HG02610 (cell line): ENCODE results near the gene NF1.
"Not testable (repeated sequence)": the region's sequence is repeated elsewhere in the genome, so short reads cannot be mapped to it uniquely, and the experiment has no call there.

Experiments
- ATAC-seq: cut with Tn5 transposase; IDR thresholded peaks from one replicate; pipeline ENCODE4 v1.9.1; 2021; ENCODE audit warnings: mild to moderate bottlenecking, moderate library complexity; ENCODE audit not compliant: unreplicated experiment

The NF1 gene

DNA sequence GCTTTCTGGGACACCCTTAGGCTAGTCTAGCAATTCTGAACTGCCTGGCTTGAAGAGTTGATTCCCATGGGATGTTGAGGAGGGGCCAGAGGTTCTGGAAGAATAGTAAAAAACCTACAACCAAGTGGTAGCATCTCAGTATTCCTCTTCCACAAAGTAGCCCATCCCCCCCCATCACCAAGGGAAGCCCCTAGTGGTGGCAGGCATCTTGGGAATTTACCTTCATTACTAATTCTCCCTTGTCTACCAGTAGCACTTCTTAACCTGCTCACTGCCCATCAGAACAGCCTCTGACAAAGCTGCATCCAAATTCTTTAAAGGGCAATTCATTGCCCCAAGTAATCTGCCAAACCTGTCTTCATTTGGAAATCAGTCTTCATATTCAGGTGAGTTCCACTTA, 283.9 kb downstream of the NF1 start:
- no peak for ATAC-seq

DNA sequence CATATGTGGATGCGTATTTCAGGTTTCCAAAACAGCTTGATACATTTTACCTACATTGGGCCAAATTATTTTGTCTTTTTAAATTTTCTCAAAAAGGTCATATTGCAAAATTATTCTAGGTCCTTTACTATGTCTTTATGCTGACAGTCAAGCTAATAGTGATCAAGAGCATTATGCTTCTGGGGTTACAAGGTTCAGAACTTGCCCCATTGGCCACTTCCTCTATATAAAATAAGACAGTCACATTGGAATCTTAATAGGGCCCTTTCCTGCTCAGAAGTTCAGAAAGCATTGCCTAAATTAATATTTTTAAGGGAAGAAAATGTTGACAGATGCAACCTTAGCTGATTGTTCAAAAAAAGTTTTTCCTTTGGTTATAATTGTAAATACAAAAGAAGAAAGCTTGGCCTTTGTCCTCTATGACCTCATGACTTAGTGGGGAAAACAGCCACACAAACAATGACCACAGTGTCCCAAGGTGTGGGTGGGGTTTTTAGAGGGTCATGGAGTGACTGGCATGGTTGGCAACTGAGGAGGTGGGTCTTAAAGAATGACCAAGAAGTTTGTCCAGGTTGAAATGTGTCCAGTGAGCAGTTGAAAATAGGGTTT, 284.9 kb downstream of the NF1 start:
- no peak for ATAC-seq

DNA sequence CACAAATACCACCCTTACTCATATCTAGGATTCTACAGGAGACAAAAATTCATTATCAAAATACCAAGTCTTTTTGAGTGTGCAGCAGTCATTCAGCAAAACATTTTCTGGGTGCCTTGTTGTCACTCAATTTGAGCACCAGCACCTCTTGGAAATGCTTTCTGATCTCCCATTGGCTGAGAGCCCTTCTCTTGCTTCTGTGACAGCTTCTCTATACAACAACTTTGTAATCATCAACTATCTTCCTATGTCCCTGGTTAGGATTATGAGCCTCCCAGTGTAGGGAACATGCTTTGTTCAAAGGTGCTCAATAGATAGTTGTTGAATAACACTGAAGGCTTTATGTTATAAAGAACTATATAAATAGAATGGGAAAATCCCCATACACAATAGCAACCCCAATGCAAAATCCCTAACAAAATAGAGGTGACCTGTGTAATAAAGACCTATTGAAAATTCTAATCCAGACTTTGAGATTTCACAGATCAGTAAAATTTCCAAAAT, 286.4 kb downstream of the NF1 start:
- ATAC-seq = no peak

- ATAC-seq = not testable (repeated sequence)
These were observed 288.0 kb downstream of the NF1 start for GRCh38 chr17:31382668-31383275.

DNA sequence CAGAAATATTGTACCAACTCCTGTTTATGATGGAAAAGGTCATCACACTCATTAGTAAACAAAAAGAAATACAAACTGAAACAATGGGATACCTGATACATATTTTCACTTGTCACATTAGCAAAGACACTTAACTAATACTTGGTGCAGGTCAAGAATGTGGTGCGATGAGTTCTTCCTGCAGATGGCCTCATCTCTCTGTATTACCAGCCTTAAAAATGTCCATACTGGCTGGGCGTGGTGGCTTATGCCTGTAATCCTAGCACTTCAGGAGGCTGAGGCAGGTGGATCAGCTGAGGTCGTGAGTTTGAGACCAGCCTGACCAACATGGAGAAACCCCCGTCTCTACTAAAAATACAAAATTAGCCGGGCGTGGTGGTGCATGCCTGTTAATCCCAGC, 288.7 kb downstream of the NF1 start:
- ATAC-seq = not testable (repeated sequence)

GRCh38 chr17:31385428-31386285, 290.9 kb downstream of the NF1 start:
- ATAC-seq = no peak

- no peak for ATAC-seq
These were observed 291.8 kb downstream of the NF1 start for GRCh38 chr17:31386542-31387075.

GRCh38 chr17:31387438-31387837, 292.7 kb downstream of the NF1 start:
- no peak for ATAC-seq

- no peak for ATAC-seq
These were observed 293.6 kb downstream of the NF1 start for GRCh38 chr17:31388351-31388750.

GRCh38 chr17:31388770-31389656, 294.2 kb downstream of the NF1 start:
- no peak for ATAC-seq

GRCh38 chr17:31389657-31390381, 295.0 kb downstream of the NF1 start:
- no peak for ATAC-seq

DNA sequence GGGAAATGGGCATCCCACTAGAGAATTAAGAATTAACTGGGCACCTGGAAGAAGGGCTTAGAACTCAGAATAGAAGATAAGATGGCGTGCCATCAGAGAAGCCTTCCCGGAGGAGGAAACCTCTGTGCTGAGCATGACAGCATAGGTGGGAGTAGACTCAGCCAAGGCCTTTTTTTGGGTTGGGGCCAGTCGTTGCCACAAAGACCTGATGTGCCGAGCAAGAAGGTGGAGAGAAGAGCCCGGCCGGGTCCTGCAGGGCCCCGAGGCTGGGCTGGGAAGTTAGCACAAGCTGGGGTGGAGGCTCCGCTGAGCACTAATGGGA, 295.6 kb downstream of the NF1 start:
- no peak for ATAC-seq

GRCh38 chr17:31390748-31391495, 296.1 kb downstream of the NF1 start:
- no peak for ATAC-seq

DNA sequence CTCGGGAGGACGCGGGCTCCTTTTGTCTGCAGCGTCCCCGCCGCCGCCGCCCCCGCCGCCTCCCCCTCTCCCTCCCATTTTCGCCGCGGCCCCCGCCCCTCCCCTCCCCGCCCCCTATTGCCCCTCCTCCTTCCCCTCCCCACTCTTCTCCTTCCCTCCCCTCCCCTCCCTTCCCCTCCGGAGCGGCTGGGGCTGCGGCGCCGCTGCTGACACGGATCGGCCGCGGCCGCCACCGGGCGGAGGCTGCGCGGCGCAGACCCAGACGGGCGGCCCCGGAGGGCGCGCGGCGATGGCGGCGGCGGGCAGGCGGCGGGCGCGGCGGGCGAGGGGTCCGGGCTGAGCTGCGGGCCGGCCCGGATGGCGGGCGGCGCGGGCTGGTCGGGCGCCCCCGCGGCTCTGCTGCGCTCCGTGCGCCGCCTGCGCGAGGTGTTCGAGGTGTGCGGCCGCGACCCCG, 296.7 kb downstream of the NF1 start, which contains the start of gene RAB11FIP4:
TSS of gene RAB11FIP4 (plus strand) at position 180 of the 454 bp plus-strand sequence. CDS start at position 358, 178 bp downstream.
- ATAC-seq = no peak

DNA sequence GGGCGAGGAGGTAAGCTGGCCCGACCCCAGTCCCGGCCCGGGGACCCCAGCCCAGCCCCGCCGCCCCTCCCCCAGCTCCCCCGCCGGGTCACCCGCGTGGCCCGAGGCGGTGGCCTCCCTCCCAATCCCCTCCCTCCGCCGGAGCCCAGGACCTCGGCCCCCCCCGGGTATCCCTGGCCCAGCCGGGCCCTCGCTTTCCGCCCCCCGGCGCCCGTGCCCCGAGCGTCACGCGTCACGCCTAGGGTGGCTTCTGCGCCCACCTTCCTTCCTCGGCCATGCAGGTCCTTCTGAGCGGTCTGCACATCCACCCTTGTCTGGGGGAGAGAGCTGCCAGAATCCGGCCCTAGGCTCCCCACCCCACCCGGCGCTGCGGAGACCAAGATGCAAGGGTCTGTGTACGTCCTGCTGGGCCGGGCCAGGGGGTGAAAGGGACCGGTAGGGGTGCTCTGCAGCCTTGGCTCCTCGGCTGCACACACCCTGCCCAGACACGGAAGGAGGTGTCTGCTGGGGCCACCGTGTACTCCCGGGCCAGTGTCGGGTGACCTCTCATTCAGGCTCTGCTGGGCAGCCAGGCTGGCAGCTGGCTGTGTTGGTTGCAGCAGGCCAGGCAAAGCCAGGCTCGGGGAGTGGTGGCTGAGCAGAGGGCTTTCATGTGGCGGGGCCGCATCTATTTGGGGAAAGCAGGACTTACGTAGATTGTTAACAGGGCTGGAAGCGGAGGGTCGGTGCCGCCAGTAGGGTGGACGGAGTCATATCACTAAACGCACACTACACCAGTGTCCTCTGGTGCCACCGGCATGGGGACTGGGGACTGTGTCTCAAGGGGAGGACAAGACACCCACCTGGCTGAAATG, 297.5 kb downstream of the NF1 start:
- no peak for ATAC-seq

GRCh38 chr17:31392856-31393748, 298.3 kb downstream of the NF1 start:
- no peak for ATAC-seq

GRCh38 chr17:31393749-31394146, 299.0 kb downstream of the NF1 start:
- ATAC-seq = no peak
